Endothelial cell of umbilical vein (primary cell): ENCODE data around the gene NHLRC4.

Source experiments
- CTCF ChIP-seq, 2 donors: IDR thresholded peaks; 1 replicate in 1 of 2; 2 replicates in 1 of 2; pipeline ENCODE4 v1.5.1; 2011; ENCODE audit warnings: low read length in 2 of 2, mild to moderate bottlenecking in 2 of 2, moderate library complexity in 2 of 2, control low read depth in 1 of 2, inconsistent platforms in 1 of 2, low read depth in 1 of 2; ENCODE audit not compliant: insufficient read depth in 1 of 2; ENCODE audit errors: extremely low read depth in 1 of 2
- EZH2 ChIP-seq: IDR thresholded peaks from 2 replicates; pipeline ENCODE4 v1.6.1; 2012; ENCODE audit warnings: borderline replicate concordance, low read depth, mild to moderate bottlenecking, moderate library complexity, low read length, inconsistent platforms; ENCODE audit not compliant: severe bottlenecking
- POLR2A ChIP-seq: IDR thresholded peaks from 2 replicates; pipeline ENCODE4 v1.6.1; 2012; ENCODE audit warnings: low read depth, mild to moderate bottlenecking, control low read depth, low read length
- POLR2AphosphoS5 ChIP-seq: IDR thresholded peaks from 2 replicates; pipeline ENCODE4 v1.6.1; 2012; ENCODE audit warnings: low read depth, mild to moderate bottlenecking, control low read depth, low read length, moderate library complexity; ENCODE audit not compliant: insufficient read depth

- no peak for TF ChIP-seq CTCF (IDR thresholded peaks at IDR 0.05; ENCODE audit: extremely low read depth in 1 of 2, insufficient read depth in 1 of 2, low read depth in 1 of 2, low read length in 2 of 2)
- no peak for TF ChIP-seq POLR2A
- TF ChIP-seq EZH2 = no peak
- no peak for TF ChIP-seq POLR2AphosphoS5
Observed at GRCh38 chr16:554297-554621, 12.5 kb upstream of the NHLRC4 start.
